Transverse colon (tissue), 4 donors: ENCODE data around the gene AZGP1.

Experiments
- POLR2AphosphoS5 ChIP-seq, 3 donors: sonication (generic); formaldehyde crosslinking; IDR thresholded peaks; one replicate each; pipeline ENCODE4 v1.6.1; 2016; ENCODE audit warnings: antibody characterized with exemption in 3 of 3
- TF ChIP-seq, protein P1 (sequence below), 5 experiments: fragments of 200-600 bp in 3 of 5; fragments of 450-650 bp in 2 of 5; sonication (generic) in 3 of 5; IDR thresholded peaks; 1 replicate in 2 of 5; 2 replicates in 3 of 5; pipeline ENCODE4 v1.5.1; 2016 to 2017; ENCODE audit warnings: antibody characterized with exemption in 5 of 5, inconsistent platforms in 3 of 5, mild to moderate bottlenecking in 2 of 5, moderate library complexity in 1 of 5

GRCh38 chr7:99971242-99971641 is 4.6 kb downstream of the AZGP1 start:
- TF ChIP-seq, protein P1, sequence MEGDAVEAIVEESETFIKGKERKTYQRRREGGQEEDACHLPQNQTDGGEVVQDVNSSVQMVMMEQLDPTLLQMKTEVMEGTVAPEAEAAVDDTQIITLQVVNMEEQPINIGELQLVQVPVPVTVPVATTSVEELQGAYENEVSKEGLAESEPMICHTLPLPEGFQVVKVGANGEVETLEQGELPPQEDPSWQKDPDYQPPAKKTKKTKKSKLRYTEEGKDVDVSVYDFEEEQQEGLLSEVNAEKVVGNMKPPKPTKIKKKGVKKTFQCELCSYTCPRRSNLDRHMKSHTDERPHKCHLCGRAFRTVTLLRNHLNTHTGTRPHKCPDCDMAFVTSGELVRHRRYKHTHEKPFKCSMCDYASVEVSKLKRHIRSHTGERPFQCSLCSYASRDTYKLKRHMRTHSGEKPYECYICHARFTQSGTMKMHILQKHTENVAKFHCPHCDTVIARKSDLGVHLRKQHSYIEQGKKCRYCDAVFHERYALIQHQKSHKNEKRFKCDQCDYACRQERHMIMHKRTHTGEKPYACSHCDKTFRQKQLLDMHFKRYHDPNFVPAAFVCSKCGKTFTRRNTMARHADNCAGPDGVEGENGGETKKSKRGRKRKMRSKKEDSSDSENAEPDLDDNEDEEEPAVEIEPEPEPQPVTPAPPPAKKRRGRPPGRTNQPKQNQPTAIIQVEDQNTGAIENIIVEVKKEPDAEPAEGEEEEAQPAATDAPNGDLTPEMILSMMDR (IDR thresholded peaks at IDR 0.05) = no peak
- TF ChIP-seq POLR2AphosphoS5 (IDR thresholded peaks at IDR 0.05) = no peak
